ENCODE results near the gene SGPL1.
"Not testable (repeated sequence)": the region's sequence is repeated elsewhere in the genome, so short reads cannot be mapped to it uniquely, and the experiment has no call there.

SGPL1 gene

DNA sequence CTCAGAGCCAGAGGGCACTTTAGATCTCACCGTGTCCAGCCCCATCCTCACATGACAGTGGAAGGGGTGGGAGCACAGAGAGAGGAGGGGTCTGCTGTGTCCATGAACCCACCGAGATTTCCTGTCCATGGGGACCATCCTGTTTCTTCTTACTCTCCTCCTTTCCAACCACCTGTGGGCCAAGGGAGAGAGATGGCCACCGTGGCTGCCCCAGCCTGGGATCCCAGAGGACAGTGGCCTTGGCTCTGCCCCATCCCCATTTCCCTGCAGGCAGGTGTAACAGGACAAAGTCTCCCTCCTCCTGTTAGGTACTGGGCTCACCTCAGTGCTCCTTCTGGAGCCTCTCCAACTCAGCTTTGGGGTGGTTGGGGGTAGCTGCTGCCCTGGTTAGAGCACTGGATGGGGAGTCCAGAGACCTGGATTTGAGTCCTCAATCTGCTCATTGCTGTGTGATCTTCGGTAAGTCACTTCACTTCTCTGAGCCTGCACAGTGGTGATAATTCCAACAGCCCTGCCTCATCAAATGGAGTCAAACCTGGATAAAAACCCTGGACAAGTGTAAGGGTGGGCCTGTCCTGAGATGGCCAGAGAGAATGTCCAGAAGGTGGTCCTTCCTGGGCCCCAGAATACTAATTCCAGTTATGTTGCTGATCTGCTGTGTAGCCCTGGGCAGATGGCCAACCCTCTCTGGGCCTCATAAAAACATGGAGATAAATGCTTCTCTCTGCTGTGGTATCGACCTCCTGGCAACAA, 90.5 kb downstream of the SGPL1 start:
- DNase-seq (ENCODE audit: low read depth in 2 of 2) = no peak

DNA sequence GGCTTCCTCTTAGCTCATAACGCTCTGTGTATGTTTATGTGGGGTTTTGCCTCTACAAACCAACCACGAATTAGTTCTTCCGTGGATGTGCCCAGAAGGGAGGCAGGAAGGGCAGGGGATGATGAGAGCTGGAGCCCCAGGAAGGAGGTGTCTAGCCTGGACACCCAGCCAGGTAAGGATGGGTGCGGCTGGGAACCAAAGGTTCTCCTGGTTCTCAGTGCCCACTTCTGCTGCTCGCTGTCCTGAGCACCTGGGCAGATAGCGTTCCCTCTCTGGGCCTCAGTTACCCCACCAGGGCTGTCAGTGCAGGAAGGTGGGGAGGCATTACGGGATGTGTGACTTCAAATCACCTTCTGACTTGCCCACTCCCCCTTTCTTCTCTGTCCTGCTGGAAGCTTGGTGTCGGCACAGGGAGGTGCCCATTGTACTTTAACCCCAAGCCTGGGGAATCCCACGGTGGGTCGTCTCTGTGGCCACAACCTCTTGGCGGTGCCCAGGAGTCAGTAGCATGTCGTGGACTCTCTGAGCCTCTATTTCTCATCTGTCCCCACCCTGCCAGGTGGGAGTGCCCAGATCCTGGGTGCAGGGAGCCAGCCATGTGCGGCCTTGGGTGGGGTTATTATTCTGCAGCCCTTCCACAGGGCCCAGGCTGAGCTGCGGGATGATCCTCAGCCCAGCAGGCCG, 91.3 kb downstream of the SGPL1 start:
- DNase-seq (ENCODE audit: low read depth in 2 of 2) = no peak

DNA sequence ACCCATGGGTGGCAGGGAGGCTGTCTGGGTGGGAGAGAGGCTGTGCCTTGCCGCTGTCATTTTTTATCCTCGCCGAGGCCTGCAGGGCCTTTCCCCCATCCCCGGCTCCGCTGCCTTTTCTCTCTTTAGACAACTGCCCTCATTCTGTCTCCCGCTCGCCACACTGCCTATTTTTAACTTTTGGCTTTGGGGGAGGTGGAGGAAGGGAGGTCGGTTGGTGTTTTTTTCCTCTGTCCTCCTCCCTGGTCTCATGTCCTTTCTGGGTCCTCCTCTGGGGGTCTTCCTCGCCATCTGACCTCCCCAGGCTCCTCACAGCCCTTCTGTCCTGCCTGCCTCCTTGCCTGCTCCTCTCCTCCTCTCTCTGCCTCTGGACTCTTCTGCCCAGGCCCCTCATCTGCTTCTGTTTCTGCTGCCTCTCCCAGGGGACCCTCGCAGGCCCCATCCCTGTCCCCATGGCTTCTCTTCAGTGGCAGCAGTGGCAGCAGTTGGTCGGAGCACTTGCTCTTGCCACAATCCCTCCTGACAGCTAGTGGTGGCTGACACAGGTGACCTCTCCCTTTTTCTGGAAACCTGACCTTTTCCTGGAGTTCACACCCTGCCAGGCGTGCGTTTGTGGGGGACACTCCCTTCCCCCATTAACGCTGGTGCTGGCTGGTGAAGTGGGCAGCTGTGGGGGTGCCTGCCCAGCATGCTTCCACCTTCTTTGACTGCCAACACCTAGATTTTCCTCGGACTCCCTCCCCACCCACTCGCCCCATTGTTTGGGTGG, 92.1 kb downstream of the SGPL1 start:
- no peak for DNase-seq (ENCODE audit: low read depth in 2 of 2)

DNA sequence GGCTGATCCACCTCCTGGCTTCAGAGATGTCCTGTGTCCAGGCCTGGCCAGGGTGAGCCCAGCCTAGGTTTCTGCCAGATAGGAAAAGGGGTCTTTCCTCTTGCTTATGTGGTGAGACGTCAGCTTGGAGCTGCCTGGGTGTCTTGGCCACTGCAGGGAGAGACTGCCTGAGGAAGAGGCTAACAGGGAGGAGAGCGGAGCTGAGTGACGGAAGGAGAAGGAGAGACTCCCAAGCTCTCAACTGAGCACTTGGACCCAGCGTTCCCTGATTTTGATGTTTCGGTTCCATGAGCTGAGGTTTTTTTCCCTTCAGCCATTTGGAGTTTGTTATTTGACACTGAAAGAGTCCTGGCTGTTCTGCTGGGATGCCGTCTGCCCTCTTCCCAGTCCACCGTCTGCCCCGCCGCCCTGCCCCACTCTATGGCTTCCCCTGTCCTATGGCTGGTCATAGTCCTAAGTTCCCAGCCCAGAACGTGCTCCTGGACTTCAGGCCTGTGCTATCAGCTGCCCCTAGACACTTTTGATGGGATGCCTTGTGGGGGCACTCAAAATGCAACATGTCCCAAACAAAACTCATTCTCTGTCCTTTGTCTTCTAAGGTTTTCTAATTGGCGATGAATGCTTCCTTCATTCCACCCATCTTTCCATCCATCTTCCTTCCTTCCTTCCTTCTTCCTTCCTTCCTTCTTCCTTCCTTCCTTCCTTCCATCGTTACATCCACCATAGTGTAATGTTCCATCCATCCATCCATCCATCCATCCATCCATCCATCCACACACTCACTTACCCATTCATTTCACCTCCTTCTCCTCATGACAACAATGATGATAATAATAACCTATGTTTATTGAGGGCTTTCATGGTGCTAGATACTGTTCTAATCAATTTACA, 92.9 kb downstream of the SGPL1 start:
- DNase-seq (ENCODE audit: low read depth in 2 of 2) = no peak

DNA sequence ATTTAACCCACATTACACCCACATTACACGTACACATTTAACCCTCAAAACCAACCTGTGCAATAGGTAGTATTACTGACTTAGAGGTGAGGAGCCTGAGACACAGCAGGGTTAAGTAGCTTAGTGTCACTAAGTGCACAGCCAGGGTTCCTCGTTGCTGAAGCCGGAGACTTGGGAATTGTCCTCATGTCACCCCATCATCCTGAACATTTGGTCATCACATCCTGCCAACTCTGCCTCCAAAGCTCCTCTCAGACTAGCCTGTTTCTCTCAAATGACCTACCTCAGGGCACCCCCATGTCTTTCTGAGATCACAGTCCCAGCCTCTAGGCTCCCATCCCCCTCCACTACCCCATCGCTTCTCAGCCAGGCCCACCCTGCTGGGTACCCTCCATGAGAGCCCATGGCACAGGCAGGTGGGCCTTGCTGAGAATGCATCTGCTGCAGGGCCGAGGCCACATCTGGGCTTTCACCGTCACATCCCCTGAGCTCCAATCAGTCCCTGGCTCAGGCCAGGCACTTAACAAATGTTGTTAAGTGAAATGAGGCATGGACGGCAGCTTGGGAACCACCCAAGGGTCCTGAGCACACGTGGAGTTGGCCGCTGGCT, 93.7 kb downstream of the SGPL1 start:
- DNase-seq (ENCODE audit: low read depth in 2 of 2) = no peak

DNA sequence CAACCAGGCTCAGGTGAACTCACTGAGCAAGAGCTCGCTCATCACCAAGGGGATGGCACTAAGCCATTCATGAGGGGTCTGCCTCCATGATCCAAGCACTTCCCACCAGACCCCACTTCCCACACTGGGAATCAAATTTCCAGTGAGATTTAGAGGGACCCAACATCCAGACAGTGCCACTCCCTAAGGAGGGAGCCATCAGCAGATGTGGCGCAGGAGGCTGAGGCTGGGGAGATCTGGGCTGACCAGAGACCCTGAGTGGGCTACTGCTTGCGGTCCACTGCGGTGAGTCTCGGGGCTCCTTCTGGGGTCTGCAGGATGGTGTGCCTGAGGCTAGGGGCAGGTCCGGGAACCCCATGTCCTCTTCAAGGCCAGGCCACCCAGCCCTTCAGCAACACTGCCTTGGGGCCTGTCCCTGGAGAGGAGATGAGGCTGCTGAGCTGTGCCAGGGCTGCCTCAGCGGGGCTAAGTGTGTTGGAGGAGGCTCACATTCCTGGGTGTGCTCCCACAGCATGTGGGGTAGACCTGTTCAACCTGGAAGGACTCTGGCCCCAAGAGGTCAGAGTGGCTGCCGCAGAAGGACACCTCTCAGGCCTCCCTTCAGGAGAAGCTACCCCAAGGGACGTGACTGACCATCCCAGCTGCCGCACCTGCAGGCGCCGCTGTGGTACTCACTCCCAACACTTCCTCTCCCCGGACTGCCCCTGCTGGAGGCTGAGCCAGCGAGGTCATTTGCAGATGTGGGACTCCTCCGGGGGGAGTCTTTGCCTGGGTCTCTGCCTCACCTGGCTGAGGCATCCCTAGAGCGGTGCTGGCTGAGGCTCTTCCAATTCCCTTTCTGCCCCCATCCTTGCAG, 95.0 kb downstream of the SGPL1 start:
- DNase-seq (ENCODE audit: low read depth in 2 of 2) = no peak

DNA sequence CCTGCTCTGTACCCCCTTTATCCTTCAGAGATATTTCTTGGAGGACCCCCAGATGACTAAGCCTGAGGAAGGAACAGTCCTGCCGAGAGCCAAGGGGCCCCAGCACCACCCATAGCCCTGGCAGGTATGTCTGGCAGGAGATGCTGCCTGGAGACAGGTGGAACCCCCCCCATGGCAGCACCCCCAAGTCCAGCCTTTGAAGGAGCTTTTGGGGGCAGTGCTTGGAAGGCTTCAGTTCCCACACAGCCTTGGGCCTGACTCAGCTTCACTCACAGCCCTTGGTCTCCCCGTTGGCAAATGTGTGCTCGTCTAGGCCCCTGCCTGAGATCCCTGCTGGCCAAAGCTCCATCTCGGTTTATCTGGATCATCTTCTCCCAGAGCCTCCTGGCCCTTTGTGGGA, 95.6 kb downstream of the SGPL1 start:
- no peak for DNase-seq (ENCODE audit: low read depth in 2 of 2)

DNA sequence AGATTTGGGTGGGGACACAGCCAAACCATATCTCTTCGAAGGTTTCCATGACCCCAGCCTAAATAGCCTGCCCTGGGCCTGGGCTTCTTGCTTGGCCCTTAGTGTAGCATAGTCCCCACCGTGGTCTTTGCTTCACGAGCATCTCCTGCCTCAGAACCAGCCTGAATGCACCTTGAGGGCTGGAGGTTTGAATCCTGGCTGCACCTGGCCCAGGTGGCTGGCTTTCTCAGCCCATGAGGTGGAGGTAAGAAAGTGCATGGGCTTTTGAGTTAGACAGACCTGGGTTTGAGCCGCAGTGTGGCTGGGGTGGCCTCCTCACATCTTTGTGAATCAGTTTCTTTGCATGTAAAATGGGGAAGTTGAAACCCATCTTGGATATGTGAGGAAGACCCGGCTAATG, 96.8 kb downstream of the SGPL1 start:
- DNase-seq (ENCODE audit: low read depth in 2 of 2) = no peak

DNA sequence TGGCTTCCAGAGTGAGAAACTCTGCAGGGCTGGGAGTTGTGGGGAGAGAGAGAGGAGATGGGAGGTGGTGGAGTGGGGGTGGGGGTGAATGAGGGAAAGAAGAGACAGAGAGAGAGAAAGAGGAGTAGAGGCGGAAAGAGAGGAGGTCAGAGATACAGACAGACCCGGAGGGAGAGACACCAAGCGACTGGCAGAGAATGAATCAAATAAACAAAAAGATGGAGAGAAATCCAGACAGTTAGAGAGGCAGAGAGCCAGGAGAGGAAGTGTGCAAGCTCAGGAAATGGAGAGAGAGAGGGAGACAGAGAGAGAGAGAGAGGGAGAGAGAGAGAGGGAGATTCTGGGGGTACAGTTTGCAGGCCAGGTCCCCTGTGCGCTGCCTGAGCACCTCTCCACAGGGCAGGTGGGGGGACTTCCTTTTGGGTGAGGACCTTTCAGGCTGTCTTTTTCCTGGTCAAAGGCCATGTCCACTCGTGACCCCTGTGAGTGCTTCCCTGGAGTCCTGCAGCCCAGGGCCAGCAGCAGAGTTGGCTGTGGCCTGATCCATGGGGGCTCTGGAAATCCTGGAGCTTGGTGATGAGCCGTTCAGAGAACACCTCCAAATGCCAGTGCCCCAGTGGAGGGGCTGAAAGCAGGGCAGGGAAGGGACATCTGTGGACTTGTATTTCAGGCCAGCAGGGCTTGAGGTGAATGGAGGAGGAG, 97.6 kb downstream of the SGPL1 start:
- no peak for DNase-seq (ENCODE audit: low read depth in 2 of 2)

DNA sequence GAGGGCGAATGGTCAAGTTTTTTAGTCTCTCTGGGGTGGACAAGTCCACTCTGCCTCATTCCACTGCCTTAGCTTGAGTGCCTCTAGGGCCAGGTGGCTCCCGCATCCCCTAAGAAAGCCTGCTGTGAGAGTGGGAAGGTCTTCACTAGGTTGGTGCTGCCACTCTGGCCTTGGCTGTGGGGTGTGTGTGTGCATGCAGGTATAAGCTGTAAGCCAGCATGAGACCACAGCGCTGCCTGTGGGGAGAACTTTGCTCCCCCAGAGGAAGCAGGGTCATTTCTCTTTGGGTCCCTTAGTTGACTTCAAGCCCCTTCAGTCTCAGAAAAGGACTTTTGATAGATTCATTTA, 98.1 kb downstream of the SGPL1 start:
- no peak for DNase-seq (ENCODE audit: low read depth in 2 of 2)

DNA sequence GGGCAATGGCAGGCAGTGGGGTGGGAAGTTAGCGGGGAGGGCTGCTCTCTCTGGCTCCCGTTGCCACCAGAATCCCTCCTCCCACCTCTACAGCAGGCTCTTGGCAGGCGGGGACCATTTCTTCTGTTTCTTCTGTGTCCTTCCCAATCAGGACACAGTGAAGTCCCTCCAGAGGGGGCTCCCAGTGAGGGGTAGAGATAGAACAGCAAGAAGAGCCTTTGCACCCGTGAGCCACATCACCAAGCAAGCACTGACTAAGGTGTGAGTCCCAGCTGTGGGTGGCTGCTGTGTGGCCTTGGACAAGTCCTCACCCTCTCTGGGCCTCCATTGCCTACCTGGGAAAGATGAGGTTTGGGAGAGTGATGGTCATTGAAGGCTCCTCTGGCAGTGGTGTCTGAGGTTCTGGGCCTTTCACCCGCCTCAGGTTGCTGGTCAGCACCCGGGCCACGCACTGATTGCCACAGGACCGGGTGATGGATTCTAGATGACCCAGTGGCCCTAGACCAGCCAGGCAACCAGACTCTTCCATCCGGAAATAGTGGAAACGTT, 98.6 kb downstream of the SGPL1 start:
- no peak for DNase-seq (ENCODE audit: low read depth in 2 of 2)

DNA sequence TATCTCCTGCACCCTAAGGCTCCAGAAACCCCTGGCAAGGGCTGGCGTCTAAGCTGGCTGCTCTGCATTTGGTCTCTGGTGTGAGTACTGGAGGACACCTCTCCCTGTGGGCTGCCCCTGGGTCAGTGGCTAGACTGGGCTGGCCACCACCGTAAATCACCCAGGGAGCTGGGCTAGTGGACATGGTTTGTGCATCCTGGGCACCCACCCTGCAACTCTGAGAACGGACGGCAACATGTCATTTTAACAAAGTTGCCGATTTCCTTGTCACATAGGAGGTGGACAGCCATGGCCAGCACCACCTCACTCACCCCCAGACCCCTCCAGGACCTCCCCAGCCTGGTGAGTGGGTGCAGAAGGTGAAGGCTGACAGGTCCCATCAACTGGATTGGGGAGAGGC, 99.5 kb downstream of the SGPL1 start:
- DNase-seq (ENCODE audit: low read depth in 2 of 2) = no peak

DNA sequence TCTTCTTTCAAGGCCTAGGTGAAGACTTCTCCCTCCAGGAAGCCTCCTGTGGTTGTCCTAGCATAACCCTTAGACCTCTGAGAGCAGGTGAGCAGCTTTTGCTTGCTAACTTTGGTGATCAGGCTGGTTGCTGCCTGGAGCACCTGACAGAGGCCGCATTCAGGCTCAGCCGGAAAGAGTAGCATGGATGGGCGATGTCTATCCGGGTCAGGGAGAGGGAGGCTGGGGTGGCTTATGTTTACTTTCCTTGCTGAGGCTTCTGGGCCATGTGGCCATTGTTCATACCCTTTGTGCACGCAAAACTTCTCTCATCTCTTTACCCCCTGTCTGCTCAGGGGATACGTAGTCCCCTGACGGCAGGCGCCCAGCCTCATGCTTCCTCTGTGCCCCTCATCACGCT, 100.1 kb downstream of the SGPL1 start:
- no peak for DNase-seq (ENCODE audit: low read depth in 2 of 2)

DNA sequence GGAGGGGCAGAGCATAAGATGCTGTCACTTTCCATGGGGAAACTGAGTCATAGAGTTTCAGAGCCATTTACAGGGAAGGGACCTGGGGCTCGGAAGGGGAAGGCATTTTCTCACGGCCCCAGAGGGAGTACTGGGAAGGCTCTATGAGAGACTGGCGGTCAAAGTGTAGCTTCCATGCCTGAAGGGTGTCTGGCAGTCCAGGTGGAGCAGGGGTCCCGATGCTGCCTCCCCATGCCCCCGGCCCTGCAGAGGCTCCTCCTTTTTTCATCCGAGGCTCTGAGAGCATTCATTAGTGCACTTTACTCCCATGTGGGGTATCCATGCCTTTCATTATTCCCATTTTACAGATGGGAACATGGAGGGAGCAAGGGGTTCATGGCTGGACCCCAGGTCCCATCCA, 100.5 kb downstream of the SGPL1 start:
- DNase-seq (ENCODE audit: low read depth in 2 of 2) = no peak

DNA sequence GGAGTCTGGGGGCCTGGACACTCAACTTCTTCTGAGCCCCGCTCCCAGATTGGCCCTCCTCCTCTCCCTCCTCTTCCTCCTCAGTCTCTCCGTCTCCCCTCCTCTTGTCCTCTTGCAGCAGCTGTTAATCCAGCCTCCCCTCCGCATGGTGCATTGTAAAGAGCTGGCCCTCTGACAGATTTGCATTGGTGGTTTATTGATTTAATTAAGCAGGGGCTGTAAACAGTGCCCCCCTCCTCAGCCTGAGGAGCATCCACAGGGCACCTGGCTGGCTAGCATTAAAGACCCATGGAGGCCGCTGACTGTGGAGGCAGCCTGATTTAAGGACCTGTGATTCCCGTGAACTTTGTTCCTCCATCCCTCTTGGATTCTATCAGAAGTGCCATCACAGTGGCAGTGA, 101.5 kb downstream of the SGPL1 start:
- DNase-seq (ENCODE audit: low read depth in 2 of 2) = no peak

DNA sequence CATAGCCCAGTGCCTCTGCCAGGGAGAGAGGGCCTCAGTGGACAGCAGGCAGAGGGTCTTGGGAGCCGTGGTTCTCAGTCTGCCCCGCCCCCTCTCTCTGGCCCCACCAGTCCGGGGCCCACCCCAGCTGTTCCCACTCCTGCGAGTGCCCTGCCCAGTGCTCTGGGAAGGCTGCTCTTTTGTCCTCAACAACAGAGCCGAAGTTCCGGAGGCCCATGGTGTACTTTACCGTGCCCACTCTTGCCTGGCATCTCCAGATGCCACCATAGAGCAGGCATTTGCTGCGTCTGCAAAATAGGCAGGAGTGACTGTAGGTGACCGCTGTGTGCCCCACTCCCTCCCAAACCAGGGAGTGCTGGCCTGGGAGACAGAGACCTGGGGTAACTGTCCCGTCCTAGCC, 101.9 kb downstream of the SGPL1 start:
- DNase-seq (ENCODE audit: low read depth in 2 of 2) = no peak

DNA sequence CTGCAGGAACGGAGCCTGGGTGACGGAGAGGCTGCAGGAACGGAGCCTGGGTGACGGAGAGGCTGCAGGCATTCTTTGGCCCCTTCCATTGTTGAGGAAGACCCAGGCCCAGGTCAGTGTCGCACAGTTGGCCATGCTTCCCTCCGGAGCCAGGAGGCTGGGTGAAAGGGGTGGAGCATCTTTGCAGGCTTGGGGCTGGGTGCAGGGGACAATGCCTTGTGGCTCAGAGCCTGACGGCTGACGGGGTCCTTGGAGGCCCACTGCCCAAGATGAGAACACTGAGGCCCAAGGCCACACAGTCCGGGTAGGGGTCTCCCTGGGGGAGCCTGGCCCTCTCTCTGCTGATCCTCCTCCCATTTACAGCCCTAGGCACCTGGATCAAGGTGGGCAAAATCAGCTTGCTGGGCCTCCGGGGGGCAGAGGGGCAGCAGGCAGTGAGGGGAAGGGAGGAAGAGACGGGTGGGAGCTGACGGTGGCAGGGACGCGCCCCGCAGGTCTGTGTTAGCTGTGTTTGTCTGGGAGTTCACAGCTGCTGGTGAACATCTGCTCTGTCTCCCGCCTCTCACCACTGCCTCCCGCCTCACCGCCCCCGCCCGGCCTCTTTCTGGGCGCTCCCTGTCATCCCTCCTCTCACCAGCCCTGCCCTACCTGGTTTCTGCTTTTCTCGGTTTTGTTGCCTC, 103.2 kb downstream of the SGPL1 start:
- no peak for DNase-seq (ENCODE audit: low read depth in 2 of 2)

DNA sequence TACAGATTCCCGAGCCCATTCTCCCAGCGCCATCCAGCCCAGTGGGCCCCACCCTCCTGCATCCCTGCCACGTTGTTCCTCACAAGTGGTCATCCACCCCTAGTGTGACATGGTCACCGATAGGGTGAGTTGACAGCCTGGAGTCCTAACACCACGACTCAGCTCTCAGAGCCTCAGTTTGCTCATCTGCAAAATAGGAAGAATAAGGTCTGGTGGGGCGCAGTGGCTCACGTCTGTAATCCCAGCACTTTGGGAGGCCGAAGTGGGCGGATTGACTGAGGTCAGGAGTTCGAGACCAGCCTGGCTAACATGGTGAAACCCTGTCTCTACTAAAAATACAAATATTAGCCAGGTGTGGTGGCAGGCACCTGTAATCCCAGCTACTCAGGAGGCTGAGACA, 104.2 kb downstream of the SGPL1 start:
- not testable (repeated sequence) for DNase-seq (ENCODE audit: low read depth in 2 of 2)

DNA sequence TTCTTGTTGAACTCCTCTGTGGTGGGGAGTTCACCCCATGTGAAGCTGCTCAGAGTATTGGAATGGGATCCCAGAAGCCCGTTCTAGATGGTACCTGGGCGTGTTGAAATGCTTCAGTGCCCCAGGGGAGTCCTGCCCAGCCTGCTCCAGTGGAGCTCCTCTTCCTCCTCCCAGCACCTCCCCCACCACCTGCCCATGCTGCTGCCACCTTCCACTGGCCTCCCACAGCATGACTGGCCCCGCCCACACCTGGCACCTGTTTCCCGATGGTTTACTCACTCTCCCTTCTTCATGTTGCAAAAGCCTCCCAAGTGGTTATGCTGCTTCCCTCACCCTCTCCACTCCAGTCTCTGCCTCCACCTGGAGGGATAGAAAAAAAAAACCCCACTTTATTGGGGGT, 104.8 kb downstream of the SGPL1 start:
- DNase-seq (ENCODE audit: low read depth in 2 of 2) = no peak
